Endodermal cell (in vitro differentiated cells): ENCODE measurements around the gene THADA. TPM values are rescaled to one million over a fixed set of nuclear protein-coding genes. Genes with fewer than 3 reads are reported as not detected.
A peak's percentile ranks its signal among the peaks of the same experiment; 100 is the strongest.

Experiments
- DNase-seq: peaks from one replicate; pipeline ENCODE4 v3.0.0-alpha.2; 2017
- H3K27ac ChIP-seq: 2 replicates; pipeline ENCODE4 v1.5.1; 2013; ENCODE audit warnings: mild to moderate bottlenecking, low read depth, low read length, moderate library complexity
- H3K27me3 ChIP-seq: 2 replicates; pipeline ENCODE4 v1.6.1; 2013; ENCODE audit warnings: mild to moderate bottlenecking, low read length, moderate library complexity; ENCODE audit not compliant: insufficient read depth, control insufficient read depth, poor library complexity, severe bottlenecking
- H3K36me3 ChIP-seq: 2 replicates; pipeline ENCODE4 v1.7.0; 2013; ENCODE audit warnings: mild to moderate bottlenecking, low read length, moderate library complexity; ENCODE audit not compliant: control insufficient read depth, insufficient read depth
- H3K4me1 ChIP-seq: one replicate; pipeline ENCODE4 v1.7.0; 2013; ENCODE audit warnings: low read length; ENCODE audit not compliant: control insufficient read depth, insufficient read depth
- H3K4me3 ChIP-seq: 2 replicates; pipeline ENCODE4 v1.5.1; 2013; ENCODE audit warnings: mild to moderate bottlenecking, low read length, moderate library complexity
- H3K9ac ChIP-seq: 2 replicates; pipeline ENCODE4 v1.6.1; 2013; ENCODE audit warnings: mild to moderate bottlenecking, low read length, moderate library complexity; ENCODE audit not compliant: poor library complexity, severe bottlenecking; ENCODE audit errors: extremely low read depth
- H3K9me3 ChIP-seq: 2 replicates; pipeline ENCODE4 v1.6.1; 2013; ENCODE audit warnings: mild to moderate bottlenecking, low read length, moderate library complexity; ENCODE audit not compliant: control insufficient read depth
- H3K27ac Mint-ChIP-seq: 2 replicates; pipeline ENCODE4 v1.8.0; 2020; ENCODE audit warnings: mixed read lengths
- H3K27me3 Mint-ChIP-seq: 2 replicates; pipeline ENCODE4 v1.8.0; 2021; ENCODE audit warnings: mild to moderate bottlenecking, mixed read lengths; ENCODE audit not compliant: insufficient read depth
- H3K36me3 Mint-ChIP-seq: 2 replicates; pipeline ENCODE4 v1.8.0; 2020; ENCODE audit warnings: low read depth, mixed read lengths
- H3K4me1 Mint-ChIP-seq: 2 replicates; pipeline ENCODE4 v1.8.0; 2020; ENCODE audit warnings: mixed read lengths
- H3K4me3 Mint-ChIP-seq: 2 replicates; pipeline ENCODE4 v1.8.0; 2020; ENCODE audit warnings: mild to moderate bottlenecking, moderate library complexity, mixed read lengths
- H3K9me3 Mint-ChIP-seq: 2 replicates; pipeline ENCODE4 v1.8.0; 2020; ENCODE audit warnings: mild to moderate bottlenecking, mixed read lengths
- CTCF ChIP-seq: fragments of 200-600 bp; sonication (generic); conservative IDR thresholded peaks from 2 replicates; pipeline ENCODE4 v1.5.0; 2021; ENCODE audit warnings: antibody characterized with exemption, mild to moderate bottlenecking
- WGBS, 2 experiments: methylation state at CpG; one replicate each; pipeline versions ENCODE4 v1.1.5 to v1.1.7; 2013; ENCODE audit warnings: missing lambda C conversion rate in 2 of 2, mixed read lengths in 1 of 2; ENCODE audit not compliant: insufficient coverage in 1 of 2, insufficient read length in 1 of 2; 5-methylcytosine and 5-hydroxymethylcytosine counted together
- total RNA-seq, 2 donors: library from RNA; stranded (reverse); fragmentation: NEBNext Ultra II Directional in 1 of 2; extraction: Animal tissue kit (Norgen Biotek cat#: 25700) in 1 of 2; gene quantifications; 2 replicates in 1 of 2; 3 replicates in 1 of 2; pipeline ENCODE4 v1.2.1, GENCODE V29; 2021

THADA gene
- total RNA-seq, 2 donors from 2014 or later = 32.8 to 35.0 TPM

- H3K27ac ChIP-seq = no peak overlapping the region
- peaks cover 6% of the 10 kb centered on the region for H3K4me1 Mint-ChIP-seq
- no peaks in the 10 kb centered on the region for H3K27me3 ChIP-seq
- no peak overlapping the region for H3K9ac ChIP-seq
- H3K36me3 ChIP-seq = no peaks in the 10 kb centered on the region
- H3K4me1 ChIP-seq = no peaks in the 10 kb centered on the region
- peak; percentile 90 for DNase-seq
- no peaks in the 10 kb centered on the region for H3K27me3 Mint-ChIP-seq
- no peaks in the 10 kb centered on the region for H3K9me3 ChIP-seq
- H3K36me3 Mint-ChIP-seq = no peaks in the 10 kb centered on the region
- peak; percentile 88 for TF ChIP-seq CTCF
- WGBS, 2 experiments = 63 to 67% methylated on average over 9 to 14 of the region's 14 CpGs
- no peak overlapping the region for H3K4me3 ChIP-seq
- no peaks in the 10 kb centered on the region for H3K9me3 Mint-ChIP-seq
- no peak overlapping the region for H3K4me3 Mint-ChIP-seq
- no peak overlapping the region for H3K27ac Mint-ChIP-seq
These were observed 16.4 kb upstream of the THADA start for GRCh38 chr2:43611987-43612894.

GRCh38 chr2:43610361-43610760, 14.5 kb upstream of the THADA start:
- Histone ChIP-seq H3K9ac (no peak overlapping the region), H3K27ac (no peak overlapping the region), H3K36me3 (no peaks in the 10 kb centered on the region), H3K27me3 (no peaks in the 10 kb centered on the region), H3K4me1 (no peaks in the 10 kb centered on the region), H3K9me3 (no peaks in the 10 kb centered on the region), H3K4me3 (no peak overlapping the region)
- H3K4me3 Mint-ChIP-seq = no peak overlapping the region
- no peaks in the 10 kb centered on the region for H3K9me3 Mint-ChIP-seq
- H3K36me3 Mint-ChIP-seq = no peaks in the 10 kb centered on the region
- 90 to 93% methylated on average over 3 to 4 of the region's 4 CpGs for WGBS, 2 experiments
- H3K27ac Mint-ChIP-seq = no peak overlapping the region
- no peak for TF ChIP-seq CTCF
- H3K27me3 Mint-ChIP-seq = no peaks in the 10 kb centered on the region
- no peak for DNase-seq
- H3K4me1 Mint-ChIP-seq = peaks cover 6% of the 10 kb centered on the region

- no peaks in the 10 kb centered on the region for H3K27me3 ChIP-seq
- Mint-ChIP-seq H3K4me1 (peaks cover 6% of the 10 kb centered on the region), H3K4me3 (no peak overlapping the region), H3K9me3 (no peaks in the 10 kb centered on the region), H3K36me3 (no peaks in the 10 kb centered on the region), H3K27ac (no peak overlapping the region), H3K27me3 (no peaks in the 10 kb centered on the region)
- no peak overlapping the region for H3K9ac ChIP-seq
- peak; percentile 72 for DNase-seq
- no peaks in the 10 kb centered on the region for H3K9me3 ChIP-seq
- H3K36me3 ChIP-seq = no peaks in the 10 kb centered on the region
- H3K27ac ChIP-seq = no peak overlapping the region
- 39 to 53% methylated on average over 4 to 6 of the region's 6 CpGs for WGBS, 2 experiments
- H3K4me1 ChIP-seq = no peaks in the 10 kb centered on the region
- H3K4me3 ChIP-seq = no peak overlapping the region
- TF ChIP-seq CTCF = peak; percentile 80
These were observed 13.6 kb upstream of the THADA start for GRCh38 chr2:43609290-43609918.
